ENCODE results near the gene SPEM3. TPM values are rescaled to one million over a fixed set of nuclear protein-coding genes. Genes with fewer than 3 reads are reported as not detected.

SPEM3 gene
- not detected in 2 replicates for total RNA-seq

DNA sequence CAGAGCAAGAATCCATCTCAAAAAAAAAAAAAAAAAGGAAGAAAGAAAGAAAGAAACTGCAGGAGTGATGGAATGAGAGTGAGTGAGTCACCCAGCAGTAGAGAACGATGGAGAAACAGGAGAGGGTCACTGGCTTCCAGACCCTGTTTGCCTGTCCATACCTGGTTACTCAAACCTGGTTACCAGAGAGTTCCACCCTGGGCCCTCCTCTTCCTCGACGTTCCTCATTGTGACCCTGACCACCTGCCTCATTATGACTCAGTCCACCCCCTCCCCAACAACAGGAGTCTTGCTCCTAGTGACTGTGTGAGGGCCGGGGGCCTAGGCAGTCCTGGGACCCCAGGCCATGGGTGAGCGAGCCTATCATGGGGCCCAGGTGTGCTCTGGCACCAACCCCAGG lies at the start of gene SPEM3:
Gene SPEM3 (plus strand): TSS at position 301 of the 400 bp plus-strand sequence. CDS start 46 bp downstream, at position 347.

DNA sequence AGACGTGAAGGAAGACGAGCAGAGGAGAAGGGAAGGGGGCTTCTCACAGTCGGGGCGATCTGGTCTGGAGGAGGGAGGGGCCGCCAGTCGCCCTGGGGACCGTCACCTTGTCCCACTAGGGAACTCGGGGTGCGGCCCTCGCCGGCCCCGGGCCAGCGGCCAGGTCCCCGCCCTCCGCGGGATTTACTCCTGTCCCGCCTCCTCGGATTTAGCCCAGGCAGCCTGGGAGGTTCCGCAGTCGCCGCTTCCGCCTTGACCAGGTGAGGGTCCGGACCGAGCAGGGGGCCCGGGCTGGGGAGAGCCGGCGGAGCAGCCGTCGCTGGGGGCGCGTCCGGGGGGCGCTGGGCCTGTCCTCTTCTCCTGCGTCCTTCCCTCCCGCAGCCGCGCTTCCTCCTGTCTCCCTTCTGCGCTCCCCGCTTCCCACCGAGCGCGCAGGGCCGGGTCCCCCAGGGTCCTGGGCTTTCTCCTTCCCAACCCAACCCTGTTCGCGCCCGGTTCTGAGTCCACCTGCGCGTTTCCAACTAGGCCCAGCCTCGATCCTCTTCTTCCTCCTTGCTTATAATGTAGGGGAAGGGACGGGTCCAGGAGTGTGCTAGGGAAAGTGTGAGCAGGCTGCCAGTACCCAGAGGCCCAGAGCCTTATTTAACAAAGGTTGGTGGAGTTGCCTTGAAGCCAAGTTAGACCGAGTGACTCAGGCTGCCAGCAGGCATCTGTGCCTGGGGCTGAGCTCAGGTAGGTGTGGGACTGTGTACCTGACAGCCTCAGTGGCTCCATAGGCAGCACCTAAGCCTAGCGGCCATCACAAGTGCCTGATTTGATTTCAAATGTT lies 47.6 kb upstream of the SPEM3 start, which contains the start of gene TNK1:
Gene TNK1 (plus strand): TSS at position 235 of the 829 bp plus-strand sequence. CDS start 1,838 bp downstream, outside the sequence.

DNA sequence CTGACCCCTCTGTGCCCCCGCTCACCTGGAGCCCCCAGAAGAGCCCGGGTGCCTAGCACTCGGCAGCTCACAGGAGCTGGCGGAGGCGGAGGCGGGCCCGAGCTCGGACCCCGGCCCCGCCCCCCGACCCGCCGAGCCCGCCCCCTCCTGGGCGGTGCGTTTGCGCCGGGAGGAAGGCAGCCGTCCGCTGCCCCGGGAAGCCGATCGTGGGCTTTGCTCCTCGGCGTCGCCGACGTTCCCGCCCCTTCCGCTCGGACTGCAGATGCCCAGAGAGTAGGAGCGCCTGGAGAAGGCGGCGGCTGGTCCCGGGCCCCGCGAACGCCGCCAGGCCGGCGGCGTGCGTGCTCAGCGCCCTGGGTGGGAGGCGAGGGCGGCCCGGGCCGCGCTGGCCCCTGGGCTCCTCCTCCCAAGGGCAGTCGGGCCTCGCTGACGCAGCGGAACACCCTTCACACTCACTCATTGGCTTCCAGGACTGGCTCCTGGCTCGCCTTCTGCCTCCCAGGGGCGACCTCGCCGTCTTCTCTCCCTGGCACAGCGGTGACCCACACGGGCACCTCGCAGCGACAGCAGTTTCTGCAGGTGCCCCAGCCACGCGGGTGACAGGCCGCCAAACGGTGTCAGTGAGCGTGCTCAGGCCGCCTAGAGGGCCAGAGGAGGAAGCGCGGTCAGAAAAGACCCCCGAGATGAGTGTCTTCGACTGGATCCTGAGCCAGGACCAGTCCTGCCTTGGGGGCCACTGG lies 34.0 kb upstream of the SPEM3 start, which contains the start of gene PLSCR3:
Gene PLSCR3 (minus strand): TSS at position 74 of the 740 bp plus-strand sequence. CDS start 415 bp downstream, outside the sequence.

DNA sequence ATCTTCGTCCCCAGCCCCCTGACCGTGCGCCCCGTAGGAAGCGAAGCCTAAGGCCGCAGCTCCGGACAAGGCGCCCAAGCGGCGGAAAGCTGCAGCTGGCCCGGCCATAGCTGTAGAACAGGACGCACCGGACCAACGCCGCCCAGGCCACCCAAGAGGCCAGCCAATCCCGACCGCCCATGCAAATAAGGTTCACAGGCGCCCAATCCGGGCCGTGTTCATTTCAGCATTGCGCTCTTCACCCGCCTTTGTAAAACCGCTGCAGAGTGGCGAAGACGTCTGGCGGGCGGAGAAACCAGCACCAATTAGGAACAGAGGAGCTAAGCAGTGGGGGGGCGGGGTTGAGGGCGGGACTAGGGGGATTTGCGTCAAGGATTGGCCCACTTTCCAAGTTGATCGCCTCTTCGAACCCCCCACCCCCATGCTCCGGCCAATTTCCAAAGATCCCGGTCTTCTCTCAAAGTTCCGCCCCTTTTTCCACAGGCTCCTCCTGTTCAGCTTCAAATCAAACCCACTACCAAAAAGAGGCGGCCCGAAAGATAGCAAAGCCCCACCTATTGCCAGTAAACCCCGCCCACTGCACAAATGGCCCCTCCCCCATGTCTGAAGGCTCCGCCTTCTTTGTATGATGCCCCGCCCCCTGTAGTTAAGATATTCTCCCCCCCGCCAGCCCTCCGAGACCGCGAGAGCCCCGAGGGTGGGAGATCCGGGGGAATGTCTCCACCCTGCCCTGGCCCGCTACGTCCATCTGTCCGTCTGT lies 24.5 kb upstream of the SPEM3 start, which contains the start of gene TMEM256:
Gene TMEM256 (minus strand): TSS at position 121 of the 760 bp plus-strand sequence. CDS start 13 bp downstream, at position 108.

DNA sequence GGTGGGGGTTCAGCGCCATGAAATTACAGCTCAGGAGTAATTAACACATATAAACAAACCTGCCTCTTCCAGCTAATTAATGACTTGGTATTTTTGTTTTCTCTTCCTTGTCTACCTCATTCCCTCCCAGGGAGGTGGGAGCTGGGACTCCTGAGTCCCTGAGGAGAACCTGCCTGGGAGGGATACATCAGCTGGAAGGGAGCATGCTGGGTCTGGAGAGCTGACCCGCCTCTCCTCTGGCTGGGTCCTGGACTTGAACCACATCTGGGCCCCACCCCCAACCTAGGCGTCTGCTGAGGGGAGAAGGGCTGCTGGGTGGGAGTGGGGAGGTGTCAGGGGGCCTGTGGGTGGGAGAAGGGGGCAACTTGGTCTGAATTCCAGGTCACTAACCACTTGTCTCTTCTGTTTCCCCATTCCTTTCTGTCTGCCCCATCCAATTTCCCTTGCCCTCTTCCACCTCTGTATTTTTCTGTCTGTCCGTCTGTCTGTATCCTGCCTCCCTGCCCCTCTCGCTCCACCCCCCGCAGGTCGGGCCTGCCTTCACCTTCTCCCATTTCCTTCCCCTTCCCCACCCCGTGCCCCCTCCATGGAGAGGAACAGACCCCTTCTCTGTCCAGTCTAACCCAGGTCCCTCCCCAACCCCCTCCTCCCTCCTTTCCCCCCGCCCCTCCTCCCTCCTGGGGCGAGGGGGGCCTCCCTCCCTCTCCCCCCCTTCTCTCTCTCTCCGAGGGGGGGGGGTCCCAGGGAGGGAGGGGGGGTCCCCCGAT lies 21.0 kb upstream of the SPEM3 start, which contains the start of gene NLGN2:
Gene NLGN2 (plus strand): TSS at position 361 of the 767 bp plus-strand sequence. CDS start 411 bp downstream, outside the sequence.

DNA sequence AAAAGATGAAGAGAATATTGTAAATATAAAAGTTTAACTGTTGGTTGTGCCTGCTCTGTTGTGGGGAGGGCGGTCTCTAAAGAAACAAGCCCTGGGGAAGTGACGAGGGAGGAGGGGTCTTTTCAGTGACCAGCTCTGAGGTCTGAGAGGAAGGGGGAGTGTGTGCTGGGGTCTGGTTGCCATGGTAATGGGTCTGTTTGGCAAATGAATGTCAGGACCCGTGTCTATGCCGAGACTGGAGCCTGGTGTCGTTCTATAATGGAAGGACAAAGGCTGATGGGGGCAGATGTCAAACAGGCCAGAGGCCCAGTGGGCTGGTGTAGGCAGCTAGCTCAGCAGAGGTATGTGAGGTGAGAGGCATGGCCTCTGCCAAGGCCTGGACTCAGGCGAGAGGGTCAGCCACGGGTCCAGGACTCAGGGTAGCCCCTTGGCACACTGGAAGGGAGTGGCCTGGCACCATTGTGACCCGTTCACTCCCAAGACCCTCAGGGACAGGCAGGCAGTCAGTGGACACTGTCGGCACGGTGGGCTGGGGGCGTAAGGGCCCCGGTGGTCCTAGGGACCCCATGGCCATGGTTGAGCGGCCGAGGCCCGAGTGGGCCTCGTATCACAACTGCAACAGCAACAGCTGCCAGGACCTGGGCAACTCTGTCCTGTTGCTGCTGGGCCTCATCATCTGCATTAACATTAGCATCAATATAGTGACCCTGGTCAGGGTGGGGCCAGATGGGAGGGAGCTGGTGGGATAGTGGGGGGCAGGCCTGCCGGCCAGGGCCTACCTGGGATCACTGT lies 8.6 kb upstream of the SPEM3 start, which contains the start of gene SPEM1:
Gene SPEM1 (plus strand): TSS at position 506 of the 792 bp plus-strand sequence. CDS start 61 bp downstream, at position 567.

DNA sequence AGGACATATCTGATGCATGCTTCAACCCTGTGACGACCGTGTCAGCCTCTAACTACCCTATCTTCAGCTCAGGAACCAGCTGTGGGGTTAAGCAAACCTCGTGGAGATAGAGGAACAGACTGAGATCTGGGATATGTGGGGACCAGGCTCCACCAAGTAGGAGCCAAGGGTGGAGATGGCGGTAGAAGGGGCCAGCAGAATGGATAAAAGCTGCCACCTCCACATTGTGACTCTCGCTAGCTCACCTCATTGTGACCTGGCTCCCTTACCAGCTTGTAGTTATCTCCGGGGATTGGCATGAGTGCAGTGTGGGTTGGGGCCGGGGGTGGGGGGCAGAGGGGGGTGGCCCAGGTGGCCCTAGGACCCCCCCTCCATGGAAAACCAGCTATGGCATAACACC lies 3.3 kb upstream of the SPEM3 start, which contains the start of gene SPEM2:
Gene SPEM2 (plus strand): TSS at position 301 of the 400 bp plus-strand sequence. CDS start 73 bp downstream, at position 374.

DNA sequence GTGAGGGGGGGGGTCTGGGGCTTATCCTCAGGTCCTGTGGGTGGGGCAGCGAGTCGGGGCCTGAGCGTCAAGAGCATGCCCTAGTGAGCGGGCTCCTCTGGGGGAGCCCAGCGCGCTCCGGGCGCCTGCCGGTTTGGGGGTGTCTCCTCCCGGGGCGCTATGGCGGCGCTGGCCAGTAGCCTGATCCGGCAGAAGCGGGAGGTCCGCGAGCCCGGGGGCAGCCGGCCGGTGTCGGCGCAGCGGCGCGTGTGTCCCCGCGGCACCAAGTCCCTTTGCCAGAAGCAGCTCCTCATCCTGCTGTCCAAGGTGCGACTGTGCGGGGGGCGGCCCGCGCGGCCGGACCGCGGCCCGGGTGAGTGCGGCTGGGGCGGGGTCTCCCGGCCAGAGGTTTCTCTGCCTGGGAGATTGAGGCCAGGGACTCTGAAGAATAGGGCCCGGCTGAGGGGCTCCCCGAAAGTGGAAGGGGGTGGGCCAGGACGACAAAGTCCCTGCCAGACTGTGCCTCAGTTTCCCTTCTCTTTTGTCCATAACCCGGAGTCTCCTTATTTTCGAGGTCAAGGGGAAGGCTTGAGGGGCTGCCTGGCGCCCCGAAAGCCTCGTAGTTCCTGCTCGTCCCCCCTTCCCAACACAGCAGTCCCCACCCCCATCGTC lies 10.9 kb downstream of the SPEM3 start, which contains the start of gene FGF11:
Gene FGF11 (plus strand): TSS at position 51 of the 651 bp plus-strand sequence. CDS start 109 bp downstream, at position 160.

DNA sequence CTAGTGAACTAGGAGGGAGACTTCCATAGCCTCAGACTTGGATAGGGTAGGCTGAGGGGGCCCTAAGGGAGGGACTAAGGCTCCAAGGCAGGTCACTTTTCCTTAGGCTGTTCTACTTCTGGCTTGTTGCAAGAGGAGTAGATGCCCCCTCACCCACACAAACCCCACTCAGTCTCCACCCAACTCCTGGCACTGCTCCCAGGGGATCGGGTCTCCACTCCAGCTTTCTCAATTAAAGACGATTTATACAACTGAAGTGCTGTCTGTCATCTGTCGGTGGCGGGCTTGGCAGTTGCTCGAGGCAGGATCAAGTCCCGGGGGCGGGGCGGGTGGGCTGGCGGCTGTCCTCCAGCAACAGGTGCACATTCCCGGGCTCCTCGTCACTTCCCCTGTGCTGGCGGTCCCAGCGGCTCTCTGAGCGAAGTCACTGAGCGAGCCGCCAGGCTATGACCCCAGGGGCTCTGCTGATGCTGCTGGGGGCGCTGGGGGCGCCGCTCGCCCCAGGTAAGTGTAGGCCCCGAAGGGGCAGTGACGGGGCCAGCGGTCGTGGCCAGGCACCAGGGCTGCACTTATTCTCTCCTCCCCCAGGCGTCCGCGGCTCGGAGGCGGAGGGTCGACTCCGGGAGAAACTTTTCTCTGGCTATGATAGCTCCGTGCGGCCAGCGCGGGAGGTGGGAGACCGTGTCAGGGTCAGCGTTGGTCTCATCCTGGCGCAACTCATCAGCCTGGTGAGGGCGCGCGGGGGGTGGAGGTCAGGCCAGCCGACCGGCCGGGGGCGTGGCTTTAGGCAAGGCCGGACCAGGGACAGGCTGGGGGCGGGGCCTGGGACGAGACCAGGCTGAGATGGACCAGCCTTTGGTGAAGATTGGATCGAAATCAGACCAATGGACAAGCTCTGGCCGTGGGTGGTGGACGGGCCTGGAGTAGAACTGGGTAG lies 16.3 kb downstream of the SPEM3 start, which contains the start of gene CHRNB1:
Gene CHRNB1 (plus strand): TSS at position 380 of the 937 bp plus-strand sequence. CDS start 67 bp downstream, at position 447.

DNA sequence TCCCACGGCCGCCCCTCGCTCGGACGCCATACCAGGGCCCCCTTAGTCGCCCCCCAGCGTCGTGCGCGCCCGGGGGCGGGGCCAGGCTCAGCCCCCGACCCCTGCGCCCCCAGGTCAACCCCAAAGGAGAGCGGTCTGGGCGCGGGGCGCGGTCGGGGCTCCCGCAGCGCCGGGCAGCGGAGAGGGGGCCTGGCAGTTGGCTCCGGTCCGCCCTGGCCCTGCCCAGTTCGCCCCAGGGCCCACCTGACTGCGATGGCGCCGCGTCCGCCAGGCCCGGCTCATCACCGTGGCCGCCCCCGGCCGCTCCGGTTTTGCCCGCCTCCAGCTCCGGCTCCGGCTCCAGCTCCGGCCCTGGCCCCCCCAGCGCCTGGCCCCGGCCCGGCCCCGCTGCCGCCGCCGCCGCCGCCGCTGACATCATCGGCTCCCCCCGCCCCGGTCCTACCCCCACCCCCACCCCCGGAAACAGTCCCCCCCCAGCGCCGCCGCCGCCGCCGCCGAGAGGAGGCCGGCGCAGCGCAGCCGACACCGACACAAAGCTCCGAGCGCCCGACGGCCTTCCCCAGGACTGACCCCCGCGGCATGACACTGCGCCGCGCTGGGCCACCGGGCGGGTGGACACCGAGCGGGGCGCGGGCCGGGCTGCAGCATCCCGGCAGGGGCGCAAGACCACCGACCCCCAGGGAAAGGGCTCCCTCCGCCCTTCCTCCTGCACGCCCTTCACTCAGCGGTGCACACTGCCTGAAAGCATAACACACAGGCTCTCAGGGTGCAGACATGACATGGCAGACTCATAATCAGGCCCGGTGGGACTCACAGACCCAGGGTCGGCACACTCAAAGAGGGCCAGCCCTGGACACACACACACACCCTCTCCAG lies 50.8 kb downstream of the SPEM3 start, which contains the start of gene ZBTB4:
Gene ZBTB4 (minus strand): TSS at position 419 of the 876 bp plus-strand sequence. CDS start 12,830 bp downstream, outside the sequence.

DNA sequence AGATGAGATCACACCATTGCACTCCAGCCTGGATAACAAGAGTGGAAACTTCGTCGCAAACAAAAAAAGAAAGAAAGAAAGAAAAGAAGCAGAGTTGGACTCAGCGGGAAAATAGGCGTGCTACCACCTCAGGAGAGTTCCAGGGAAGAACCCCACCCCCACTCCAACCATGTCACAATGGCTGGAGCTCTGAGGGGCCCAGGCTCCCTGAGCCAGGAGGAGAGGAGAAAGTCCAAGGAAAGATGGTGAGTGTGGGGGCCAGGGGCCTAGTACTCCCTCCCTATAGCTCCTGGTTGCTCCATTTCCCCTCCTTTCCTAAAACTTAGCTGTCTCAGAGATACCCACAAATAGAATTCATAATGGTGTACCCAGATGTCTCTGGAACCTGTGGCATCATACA lies 52.6 kb downstream of the SPEM3 start, which contains the start of gene SLC35G6:
Gene SLC35G6 (plus strand): TSS at position 172 of the 400 bp plus-strand sequence. CDS start 71 bp downstream, at position 243.

Other genes with a start within 250 kb of the SPEM3 start
- gene ASGR1, start 249.5 kb upstream of the SPEM3 start, total RNA-seq, result 1.3 and 1.4 TPM in 2 replicates
- gene DLG4, start 209.0 kb upstream of the SPEM3 start, total RNA-seq, result 15.9 and 19.2 TPM in 2 replicates
- gene ACADVL, start 208.9 kb upstream of the SPEM3 start, total RNA-seq, result 162 and 238 TPM in 2 replicates
- gene DVL2, start 194.3 kb upstream of the SPEM3 start, total RNA-seq, result 95.3 and 99.5 TPM in 2 replicates
- 42.5 and 45.5 TPM in 2 replicates for gene PHF23, start 189.4 kb upstream of the SPEM3 start, total RNA-seq
- gene GABARAP, start 186.4 kb upstream of the SPEM3 start, total RNA-seq, result 74.6 and 149 TPM in 2 replicates
- 25.7 and 27.9 TPM in 2 replicates for gene CTDNEP1, start 177.1 kb upstream of the SPEM3 start, total RNA-seq
- gene ELP5, start 176.6 kb upstream of the SPEM3 start, total RNA-seq, result 33.0 and 35.5 TPM in 2 replicates
- 2.1 and 4.5 TPM in 2 replicates for gene CLDN7, start 166.4 kb upstream of the SPEM3 start, total RNA-seq
- gene SLC2A4, start 147.1 kb upstream of the SPEM3 start, total RNA-seq, result under 0.01 TPM in 2 replicates
- under 0.01 TPM in 2 replicates for gene YBX2, start 134.2 kb upstream of the SPEM3 start, total RNA-seq
- gene EIF5A, start 121.2 kb upstream of the SPEM3 start, total RNA-seq, result 450 and 1,318 TPM in 2 replicates
- gene GPS2, start 113.5 kb upstream of the SPEM3 start, total RNA-seq, result 34.6 and 43.2 TPM in 2 replicates
- gene NEURL4, start 99.5 kb upstream of the SPEM3 start, total RNA-seq, result 24.0 and 32.6 TPM in 2 replicates
- 2.4 and 5.7 TPM in 2 replicates for gene ACAP1, start 92.3 kb upstream of the SPEM3 start, total RNA-seq
- gene KCTD11, start 76.7 kb upstream of the SPEM3 start, total RNA-seq, result 6.5 and 9.4 TPM in 2 replicates
- not detected in 2 replicates for gene TMEM95, start 73.7 kb upstream of the SPEM3 start, total RNA-seq
- under 0.01 and 0.66 TPM in 2 replicates for gene TNK1, start 47.8 kb upstream of the SPEM3 start, total RNA-seq
- 11.4 and 20.5 TPM in 2 replicates for gene PLSCR3, start 34.3 kb upstream of the SPEM3 start, total RNA-seq
- gene TMEM256, start 24.8 kb upstream of the SPEM3 start, total RNA-seq, result 69.7 and 102 TPM in 2 replicates
- 8.2 and 10.7 TPM in 2 replicates for gene NLGN2, start 21.0 kb upstream of the SPEM3 start, total RNA-seq
- not detected in 2 replicates for gene SPEM1, start 8.5 kb upstream of the SPEM3 start, total RNA-seq
- not detected in 2 replicates for gene SPEM2, start 3.2 kb upstream of the SPEM3 start, total RNA-seq
- gene TMEM102, start 6.6 kb downstream of the SPEM3 start, total RNA-seq, result 1.2 and 2.2 TPM in 2 replicates
- 0.77 and 1.7 TPM in 2 replicates for gene FGF11, start 10.7 kb downstream of the SPEM3 start, total RNA-seq
- gene CHRNB1, start 16.2 kb downstream of the SPEM3 start, total RNA-seq, result 3.4 and 6.6 TPM in 2 replicates
- 14.8 and 24.1 TPM in 2 replicates for gene ZBTB4, start 50.8 kb downstream of the SPEM3 start, total RNA-seq
- not detected in 2 replicates for gene SLC35G6, start 52.6 kb downstream of the SPEM3 start, total RNA-seq
- gene POLR2A, start 55.5 kb downstream of the SPEM3 start, total RNA-seq, result 90.6 and 114 TPM in 2 replicates
- 6.1 and 10.0 TPM in 2 replicates for gene TNFSF12, start 120.2 kb downstream of the SPEM3 start, total RNA-seq
- gene TNFSF13, start 129.9 kb downstream of the SPEM3 start, total RNA-seq, result 0.44 and 0.75 TPM in 2 replicates
- 73.1 and 83.8 TPM in 2 replicates for gene SENP3, start 133.1 kb downstream of the SPEM3 start, total RNA-seq
- 12.8 and 16.2 TPM in 2 replicates for gene CD68, start 150.8 kb downstream of the SPEM3 start, total RNA-seq
- 77.5 and 140 TPM in 2 replicates for gene MPDU1, start 155.0 kb downstream of the SPEM3 start, total RNA-seq
- 0.12 and 0.33 TPM in 2 replicates for gene SOX15, start 161.2 kb downstream of the SPEM3 start, total RNA-seq
- gene FXR2, start 186.0 kb downstream of the SPEM3 start, total RNA-seq, result 62.0 and 65.4 TPM in 2 replicates
- 30.0 and 43.9 TPM in 2 replicates for gene SAT2, start 199.0 kb downstream of the SPEM3 start, total RNA-seq
- gene SHBG, start 201.3 kb downstream of the SPEM3 start, total RNA-seq, result 0.11 and 0.37 TPM in 2 replicates
- gene ATP1B2, start 222.1 kb downstream of the SPEM3 start, total RNA-seq, result not detected in 2 replicates